Astrocyte of the spinal cord (primary cell): ENCODE results near the gene SNX32.

Experiments
- DNase-seq: peaks from one replicate; pipeline ENCODE4 v3.0.0; 2011; ENCODE audit warnings: low read depth, low spot score
- H3K4me3 ChIP-seq: 2 replicates; pipeline ENCODE4 v1.5.1; 2011; ENCODE audit warnings: low read depth, mild to moderate bottlenecking, low read length, moderate library complexity
- in situ Hi-C: cut with HindIII; loops from 2 replicates; pipeline ENCODE4 v1.10.0; 2017; ENCODE audit warnings: low sequenced_read_pairs
- TF ChIP-seq, protein P1 (sequence below): IDR thresholded peaks from 2 replicates; pipeline ENCODE4 v1.5.1; 2012; ENCODE audit warnings: low read depth, mild to moderate bottlenecking, low read length, inconsistent platforms

SNX32 gene

GRCh38 chr11:65871811-65872548 is 38.2 kb downstream of the SNX32 start:
- peak overlapping the region; percentile 65 for H3K4me3 ChIP-seq
- TF ChIP-seq, protein P1, sequence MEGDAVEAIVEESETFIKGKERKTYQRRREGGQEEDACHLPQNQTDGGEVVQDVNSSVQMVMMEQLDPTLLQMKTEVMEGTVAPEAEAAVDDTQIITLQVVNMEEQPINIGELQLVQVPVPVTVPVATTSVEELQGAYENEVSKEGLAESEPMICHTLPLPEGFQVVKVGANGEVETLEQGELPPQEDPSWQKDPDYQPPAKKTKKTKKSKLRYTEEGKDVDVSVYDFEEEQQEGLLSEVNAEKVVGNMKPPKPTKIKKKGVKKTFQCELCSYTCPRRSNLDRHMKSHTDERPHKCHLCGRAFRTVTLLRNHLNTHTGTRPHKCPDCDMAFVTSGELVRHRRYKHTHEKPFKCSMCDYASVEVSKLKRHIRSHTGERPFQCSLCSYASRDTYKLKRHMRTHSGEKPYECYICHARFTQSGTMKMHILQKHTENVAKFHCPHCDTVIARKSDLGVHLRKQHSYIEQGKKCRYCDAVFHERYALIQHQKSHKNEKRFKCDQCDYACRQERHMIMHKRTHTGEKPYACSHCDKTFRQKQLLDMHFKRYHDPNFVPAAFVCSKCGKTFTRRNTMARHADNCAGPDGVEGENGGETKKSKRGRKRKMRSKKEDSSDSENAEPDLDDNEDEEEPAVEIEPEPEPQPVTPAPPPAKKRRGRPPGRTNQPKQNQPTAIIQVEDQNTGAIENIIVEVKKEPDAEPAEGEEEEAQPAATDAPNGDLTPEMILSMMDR = peak; percentile 32
- in situ Hi-C loops = no loop called here
- peak; percentile 34 for DNase-seq

DNA sequence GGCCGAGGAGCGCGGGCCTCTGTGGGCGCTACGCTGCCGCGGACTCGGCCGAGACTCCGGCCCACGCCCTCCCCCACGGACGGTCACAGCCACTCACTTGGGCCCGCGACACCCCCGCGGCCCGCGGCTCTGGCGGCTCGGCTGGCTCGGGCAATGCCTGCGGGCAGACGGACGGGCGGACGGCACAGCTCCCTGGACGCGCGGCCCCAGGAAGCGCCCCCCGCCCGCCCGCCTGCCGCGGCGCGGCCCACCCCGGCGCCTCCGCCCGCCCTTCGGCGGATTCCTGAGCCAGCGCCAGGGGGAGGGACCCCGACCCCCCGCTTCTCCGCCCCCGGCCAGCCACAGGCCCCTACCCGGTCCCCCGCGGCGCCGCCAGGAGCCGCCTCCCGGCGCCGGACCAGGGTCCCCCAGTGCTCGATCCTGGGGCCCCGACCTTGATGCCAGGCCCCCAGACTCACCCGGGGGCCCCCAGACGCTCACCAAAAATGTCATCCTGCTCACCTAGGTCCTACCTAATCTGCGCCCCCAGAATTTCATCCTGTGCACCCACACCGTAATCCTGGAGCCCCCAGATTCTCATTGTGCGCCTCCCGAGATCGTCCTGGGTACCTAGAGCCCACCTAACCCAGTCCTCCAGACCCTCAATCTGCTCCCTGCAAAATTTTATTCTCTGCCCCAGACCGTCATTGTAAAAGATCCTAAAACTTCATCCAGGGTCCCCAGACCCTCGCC is 39.0 kb downstream of the SNX32 start, which contains the start of gene EFEMP2:
Gene EFEMP2, minus strand, starts transcription at position 215 of the 732 bp plus-strand sequence. CDS start 446 bp downstream, outside the sequence.
- in situ Hi-C loops = no loop called here
- TF ChIP-seq, protein P1 = no peak
- peak; percentile 49 for DNase-seq
- H3K4me3 ChIP-seq = peak within 1 kb of the TSS; percentile 65

GRCh38 chr11:65873318-65874156 is 39.8 kb downstream of the SNX32 start:
- in situ Hi-C loops = no loop called here
- peak overlapping the region; percentile 65 for H3K4me3 ChIP-seq
- DNase-seq = peak; percentile 91
- TF ChIP-seq, protein P1 = no peak

- no peak for DNase-seq
- H3K4me3 ChIP-seq = no peak within 1 kb of the TSS
- TF ChIP-seq, protein P1 = no peak
- in situ Hi-C loops = no loop called here
Measured at GRCh38 chr11:65879617-65880016, 45.9 kb downstream of the SNX32 start, which contains the start of gene CTSW. CTSW (plus strand) TSS chr11:65879837; CDS start chr11:65879855, 18 bp downstream.

GRCh38 chr11:65880027-65880426 is 46.3 kb downstream of the SNX32 start:
- DNase-seq = no peak
- in situ Hi-C loops = no loop called here
- TF ChIP-seq, protein P1 = no peak
- no peak overlapping the region for H3K4me3 ChIP-seq

DNA sequence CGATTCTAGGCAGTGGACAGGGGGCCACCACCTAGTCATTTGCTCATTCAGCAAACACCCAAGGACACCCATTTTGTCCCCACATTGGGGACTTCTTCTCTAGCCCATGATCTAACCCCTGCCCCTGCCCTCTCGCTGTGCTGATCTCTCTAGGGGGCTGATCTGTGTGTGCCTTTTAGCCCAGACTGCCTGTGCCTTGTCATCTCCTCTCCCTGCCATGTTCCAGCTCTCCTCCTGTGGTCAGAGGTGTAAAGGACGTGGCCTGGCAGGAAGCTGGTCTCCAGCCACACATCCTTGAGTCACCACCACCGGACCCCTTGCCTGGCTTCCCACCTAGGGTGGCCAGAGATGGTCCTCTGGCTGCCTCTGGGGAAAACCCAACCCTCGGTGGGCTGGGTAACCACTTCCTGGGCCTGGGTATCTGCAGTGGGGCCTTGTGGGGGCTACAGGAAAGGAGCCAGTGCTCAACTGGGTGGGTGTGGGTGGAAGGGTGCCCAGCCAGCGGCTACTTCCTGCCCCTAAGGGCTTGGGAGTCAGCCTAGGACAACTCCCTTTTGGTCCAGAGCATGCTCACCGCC is 47.2 kb downstream of the SNX32 start:
- in situ Hi-C loops = no loop called here
- TF ChIP-seq, protein P1 = no peak
- no peak overlapping the region for H3K4me3 ChIP-seq
- DNase-seq = no peak
